HEK293 (cell line): ENCODE data around the gene PCP2.
"Not testable (repeated sequence)": the region's sequence is repeated elsewhere in the genome, so short reads cannot be mapped to it uniquely, and the experiment has no call there.

ENCODE experiments used
- CTCF ChIA-PET: fragments of 350-600 bp; formaldehyde crosslinking; extraction: SDS; loops from one replicate; lab custom pipeline; 2021; ENCODE audit warnings: antibody characterized with exemption; lab: Yijun Ruan, JAX
- POLR2A ChIA-PET: fragments of 300-600 bp; formaldehyde crosslinking; extraction: SDS; loops from one replicate; lab custom pipeline; 2020; ENCODE audit warnings: antibody characterized with exemption, inconsistent platforms; lab: Yijun Ruan, JAX
- H3K27ac ChIP-seq: fragments of 200-500 bp; sonication (Bioruptor generic); 2 replicates; pipeline ENCODE4 v1.5.1; 2014; ENCODE audit warnings: low read depth, low read length, control low read depth, inconsistent platforms; ENCODE audit errors: extremely low read depth
- H3K36me3 ChIP-seq, 2 experiments: fragments of 200-500 bp in 1 of 2; sonication (Bioruptor generic) in 1 of 2; 1 replicate in 1 of 2; 2 replicates in 1 of 2; pipeline ENCODE4 v1.5.1; 2014 to 2017; ENCODE audit warnings: inconsistent platforms in 2 of 2, low read length in 2 of 2; ENCODE audit not compliant: control insufficient read depth in 2 of 2, insufficient read depth in 1 of 2
- H3K4me1 ChIP-seq: fragments of 200-500 bp; sonication (Bioruptor generic); 2 replicates; pipeline ENCODE4 v1.5.1; 2014; ENCODE audit warnings: mild to moderate bottlenecking, low read length, inconsistent platforms; ENCODE audit not compliant: control insufficient read depth, insufficient read depth
- H3K4me3 ChIP-seq: 2 replicates; pipeline ENCODE4 v1.5.1; 2011; ENCODE audit warnings: low read depth, mild to moderate bottlenecking, control low read depth, low read length, moderate library complexity
- H3K9me3 ChIP-seq: fragments of 200-500 bp; sonication (Bioruptor generic); 2 replicates; pipeline ENCODE4 v1.5.1; 2014; ENCODE audit warnings: low read depth, low read length, inconsistent platforms; ENCODE audit not compliant: control insufficient read depth, insufficient read depth
- HOXA7 ChIP-seq: sonication (generic); formaldehyde crosslinking; IDR thresholded peaks from 2 replicates; pipeline ENCODE4 v1.8.1; 2022; ENCODE audit warnings: missing genetic modification reagents, borderline replicate concordance
- KLF8 ChIP-seq: fragments of 450-650 bp; formaldehyde crosslinking; IDR thresholded peaks from 2 replicates; pipeline ENCODE4 v1.5.1; 2016; ENCODE audit warnings: missing biosample characterization, missing genetic modification characterization
- REST ChIP-seq: fragments of 450-650 bp; formaldehyde crosslinking; IDR thresholded peaks from 2 replicates; pipeline ENCODE4 v1.5.1; 2016; ENCODE audit warnings: missing biosample characterization, missing genetic modification characterization
- SCRT2 ChIP-seq: fragments of 450-650 bp; formaldehyde crosslinking; IDR thresholded peaks from 2 replicates; pipeline ENCODE4 v1.5.1; 2016; ENCODE audit warnings: missing biosample characterization, missing genetic modification characterization
- SP2 ChIP-seq: fragments of 450-650 bp; formaldehyde crosslinking; IDR thresholded peaks from 2 replicates; pipeline ENCODE4 v1.5.1; 2016; ENCODE audit warnings: missing biosample characterization, missing genetic modification characterization
- SP3 ChIP-seq: fragments of 450-650 bp; formaldehyde crosslinking; IDR thresholded peaks from 2 replicates; pipeline ENCODE4 v1.5.1; 2016; ENCODE audit warnings: missing biosample characterization, missing genetic modification characterization
- ZBTB49 ChIP-seq: fragments of 450-650 bp; formaldehyde crosslinking; IDR thresholded peaks from 2 replicates; pipeline ENCODE4 v1.5.1; 2016; ENCODE audit warnings: missing biosample characterization, missing genetic modification characterization, low read depth
- ZFP3 ChIP-seq: fragments of 450-650 bp; formaldehyde crosslinking; IDR thresholded peaks from 2 replicates; pipeline ENCODE4 v1.5.1; 2016; ENCODE audit warnings: low read depth, missing biosample characterization, missing genetic modification characterization
- ZFP37 ChIP-seq: fragments of 450-650 bp; formaldehyde crosslinking; IDR thresholded peaks from 2 replicates; pipeline ENCODE4 v1.5.1; 2016; ENCODE audit warnings: missing biosample characterization, missing genetic modification characterization
- ZNF155 ChIP-seq: fragments of 450-650 bp; formaldehyde crosslinking; IDR thresholded peaks from 2 replicates; pipeline ENCODE4 v1.5.1; 2016; ENCODE audit warnings: missing biosample characterization, missing genetic modification characterization
- ZNF169 ChIP-seq: fragments of 450-650 bp; formaldehyde crosslinking; IDR thresholded peaks from 2 replicates; pipeline ENCODE4 v1.5.1; 2016; ENCODE audit warnings: missing biosample characterization, missing genetic modification characterization
- ZNF280C ChIP-seq: fragments of 450-650 bp; formaldehyde crosslinking; IDR thresholded peaks from 2 replicates; pipeline ENCODE4 v1.5.1; 2016; ENCODE audit warnings: missing biosample characterization, missing genetic modification characterization
- ZNF610 ChIP-seq: fragments of 450-650 bp; formaldehyde crosslinking; IDR thresholded peaks from 2 replicates; pipeline ENCODE4 v1.5.1; 2016; ENCODE audit warnings: missing biosample characterization, missing genetic modification characterization, borderline replicate concordance
- ZNF830 ChIP-seq: fragments of 450-650 bp; IDR thresholded peaks from 2 replicates; pipeline ENCODE4 v1.5.0; 2018; ENCODE audit warnings: missing biosample characterization, missing genetic modification characterization, low read depth, mild to moderate bottlenecking, moderate library complexity
- ZSCAN5A ChIP-seq: fragments of 450-650 bp; formaldehyde crosslinking; IDR thresholded peaks from 2 replicates; pipeline ENCODE4 v1.5.1; 2016; ENCODE audit warnings: missing biosample characterization, missing genetic modification characterization

Gene PCP2

GRCh38 chr19:7643629-7644549 lies 10.4 kb upstream of the PCP2 start:
- TF ChIP-seq SP3 (peak; percentile 51; the same call in 1 of the 2 replicates), SP2 (tag by site-specific recombination) (peak; percentile 67), KLF8 (peak; percentile 49; the same call in 1 of the 2 replicates)
- H3K4me1 ChIP-seq, H3K9me3 ChIP-seq, H3K4me3 ChIP-seq, H3K27ac ChIP-seq: not testable (repeated sequence)
- peaks cover 7 to 17% of the 10 kb centered on the region in 2 experiments; a peak in 2 of 3 replicates for H3K36me3 ChIP-seq
- ChIA-PET POLR2A (interaction anchor here (0.7 to 1.2 kb wide), 2 partner anchors 9 to 37 kb away, joined by 3 to 4 read pairs; partner anchors contain the start of gene TRAPPC5), CTCF (interaction anchor here (0.7 to 1.3 kb wide), 3 partner anchors 17 to 76 kb away, joined by 3 to 7 read pairs (median 3); no protein-coding TSS in a partner anchor)

GRCh38 chr19:7643031-7643415 lies 9.5 kb upstream of the PCP2 start:
- peaks cover 7 to 17% of the 10 kb centered on the region in 2 experiments; a peak in 2 of 3 replicates for H3K36me3 ChIP-seq
- CTCF ChIA-PET = interaction anchor here (0.8 kb wide), 1 partner anchor 10 kb away, joined by 4 read pairs; no protein-coding TSS in a partner anchor
- no peak for TF ChIP-seq ZNF830
- TF ChIP-seq ZFP3 (tag by site-specific recombination) = no peak
- no peak for TF ChIP-seq HOXA7
- TF ChIP-seq ZNF280C = no peak
- TF ChIP-seq ZNF155 (tag by site-specific recombination) = no peak
- TF ChIP-seq SCRT2 (tag by site-specific recombination) = no peak
- TF ChIP-seq, all 188 proteins: peak for 0
- Histone ChIP-seq H3K9me3 (no peaks in the 10 kb centered on the region), H3K27ac (no peak overlapping the region), H3K4me3 (no peak overlapping the region), H3K4me1 (no peaks in the 10 kb centered on the region)
- POLR2A ChIA-PET = interaction anchor here (1.2 to 1.3 kb wide), 2 partner anchors 13 to 38 kb away, joined by 3 read pairs; partner anchors contain the start of genes PET100, TRAPPC5 and XAB2

- H3K27ac ChIP-seq = no peak overlapping the region
- ChIA-PET POLR2A (interaction anchor here (1.3 kb wide), 1 partner anchor 13 kb away, joined by 3 read pairs; the partner anchor contains the start of genes PET100 and XAB2), CTCF (interaction anchor here (0.6 to 1.3 kb wide), 4 partner anchors 10 to 543 kb away, joined by 3 to 5 read pairs (median 4); no protein-coding TSS in a partner anchor)
- no peaks in the 10 kb centered on the region for H3K9me3 ChIP-seq
- H3K4me3 ChIP-seq = no peak overlapping the region
- peaks cover 7 to 17% of the 10 kb centered on the region in 2 experiments; a peak in 2 of 3 replicates for H3K36me3 ChIP-seq
- no peaks in the 10 kb centered on the region for H3K4me1 ChIP-seq
- no peak for TF ChIP-seq ZNF169 (tag by site-specific recombination)
- TF ChIP-seq ZFP37 (tag by site-specific recombination) = no peak
- TF ChIP-seq REST (tag by site-specific recombination) = no peak
- TF ChIP-seq ZBTB49 = no peak
- no peak for TF ChIP-seq ZNF610 (tag by site-specific recombination)
- TF ChIP-seq ZSCAN5A (tag by site-specific recombination) = no peak
Observed at GRCh38 chr19:7642295-7643030, 8.9 kb upstream of the PCP2 start.
